ENCODE data around the gene FAM228B.

FAM228B gene

DNA sequence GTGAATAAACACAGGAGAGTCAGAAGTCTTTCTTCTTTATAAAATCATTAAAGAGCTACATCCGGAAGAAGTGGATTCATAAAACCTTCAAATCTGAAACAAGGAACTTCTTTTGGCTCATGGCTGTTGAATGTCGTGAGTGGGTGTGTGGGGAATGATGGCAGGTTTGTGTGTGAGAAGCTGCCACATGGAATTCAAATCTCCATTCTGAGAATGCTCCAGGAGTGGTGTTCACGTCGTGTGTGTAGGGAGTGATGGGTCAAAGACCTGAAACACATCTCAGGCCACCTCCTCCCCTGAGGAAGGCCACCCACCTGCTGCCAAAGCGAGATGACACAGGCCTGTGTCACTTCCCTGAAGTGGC, 80.5 kb downstream of the FAM228B start:
- no peak for DNase-seq (ENCODE audit: low read depth in 2 of 2)

DNA sequence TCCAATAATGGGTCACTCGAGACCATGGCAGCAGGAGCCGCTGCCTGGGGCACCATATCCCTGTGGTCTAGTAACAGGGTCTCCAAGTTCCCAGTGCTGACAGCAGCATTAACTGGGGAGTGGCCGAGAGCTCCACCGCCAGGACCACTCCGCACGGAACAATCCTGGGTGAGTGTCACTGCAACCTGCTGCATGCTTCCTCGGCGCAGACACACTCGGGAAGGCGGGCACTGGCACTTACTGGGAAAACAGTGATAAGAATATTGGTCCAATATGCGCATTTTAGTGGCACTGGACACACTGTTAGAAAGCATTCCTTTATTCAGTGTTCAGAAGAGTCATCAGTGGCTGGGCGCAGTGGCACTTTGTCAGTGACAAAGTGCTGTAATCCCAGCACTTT, 81.2 kb downstream of the FAM228B start:
- DNase-seq (ENCODE audit: low read depth in 2 of 2): no peak

DNA sequence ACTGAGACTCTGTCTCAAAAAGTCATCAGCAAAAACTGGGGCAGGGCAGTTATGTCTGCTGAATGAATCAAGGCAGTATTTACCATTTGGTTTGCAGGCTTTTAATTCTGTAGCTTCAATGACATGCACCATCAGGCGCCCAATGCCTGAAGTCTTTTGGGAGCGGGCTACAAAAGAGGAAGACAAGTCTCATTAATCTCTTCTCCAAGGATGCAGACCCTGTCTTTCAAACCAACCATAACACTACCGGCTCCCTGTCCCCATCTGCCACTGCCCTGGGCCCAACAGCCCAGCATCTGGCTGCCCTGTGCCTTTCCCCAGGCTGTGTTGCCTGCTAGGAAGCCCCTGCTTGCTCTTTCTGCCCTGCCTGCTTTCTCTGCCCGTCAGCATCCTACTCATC, 81.9 kb downstream of the FAM228B start:
- DNase-seq (ENCODE audit: low read depth in 2 of 2): no peak

DNA sequence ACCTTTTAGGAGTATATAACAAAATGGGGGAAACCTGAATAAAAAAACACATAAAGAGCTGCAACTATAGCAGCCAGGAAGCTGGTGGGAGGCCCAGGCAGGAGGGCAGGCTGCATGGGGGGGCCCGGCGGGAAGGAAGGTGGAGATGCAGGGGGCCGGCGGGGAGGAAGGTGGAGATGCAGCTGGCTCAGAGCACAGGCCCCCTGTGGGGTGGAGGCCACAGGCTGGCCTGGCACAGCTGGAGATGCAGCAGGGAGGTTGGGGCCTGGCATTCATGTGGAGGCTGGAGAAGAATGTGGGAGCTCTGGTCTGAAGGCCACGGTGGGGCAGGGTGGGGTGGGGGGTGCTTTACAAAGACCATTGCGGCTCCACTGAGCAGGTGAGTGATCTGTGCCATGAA, 83.0 kb downstream of the FAM228B start:
- DNase-seq (ENCODE audit: low read depth in 2 of 2): no peak

DNA sequence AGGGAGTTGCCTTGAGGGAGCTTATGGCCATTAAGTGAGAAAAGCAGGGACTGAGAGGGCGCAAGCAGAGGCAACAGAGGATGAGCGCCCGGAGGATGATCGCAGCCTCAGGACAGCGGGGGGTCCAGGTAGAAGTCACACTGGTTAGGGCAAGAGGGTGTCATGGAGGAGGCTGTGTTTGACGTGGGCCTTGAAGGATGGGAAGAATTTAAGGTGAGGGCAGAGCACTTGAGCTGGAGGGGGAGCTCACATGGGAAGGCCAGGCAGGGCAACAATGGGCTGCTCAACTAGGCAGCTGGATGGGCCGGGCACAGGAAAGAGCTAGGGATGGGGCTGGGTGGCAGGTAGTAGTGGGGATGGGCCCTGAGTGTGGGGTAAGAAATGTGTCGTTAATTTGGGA, 83.4 kb downstream of the FAM228B start:
- DNase-seq (ENCODE audit: low read depth in 2 of 2): no peak

DNA sequence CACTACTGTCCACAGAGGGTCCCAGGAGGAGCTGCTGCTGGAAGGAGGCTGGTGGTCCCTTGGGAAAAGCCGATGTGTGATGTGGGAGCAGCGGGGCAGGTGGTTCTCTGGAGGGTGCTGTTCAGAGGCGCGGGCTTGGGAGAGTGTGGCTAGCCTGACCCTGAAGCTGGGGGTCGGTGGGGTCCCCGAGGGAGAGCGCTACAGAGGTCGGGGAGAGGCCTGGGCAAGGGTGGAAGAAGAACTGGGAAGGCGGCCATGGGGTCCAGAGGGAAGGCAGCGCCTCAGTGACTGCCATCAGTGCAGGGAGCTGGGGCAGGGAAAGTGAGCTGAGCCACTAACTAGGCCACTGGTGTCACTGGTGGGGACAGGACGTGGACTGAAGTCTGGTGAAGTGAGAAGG, 84.1 kb downstream of the FAM228B start:
- no peak for DNase-seq (ENCODE audit: low read depth in 2 of 2)

- DNase-seq (ENCODE audit: low read depth in 2 of 2): no peak
These were observed 85.2 kb downstream of the FAM228B start for GRCh38 chr2:24208490-24208889.

- no peak for DNase-seq (ENCODE audit: low read depth in 2 of 2)
These were observed 86.3 kb downstream of the FAM228B start for GRCh38 chr2:24209389-24210105.

- DNase-seq (ENCODE audit: low read depth in 2 of 2): no peak
These were observed 86.8 kb downstream of the FAM228B start for GRCh38 chr2:24210106-24210455.

DNA sequence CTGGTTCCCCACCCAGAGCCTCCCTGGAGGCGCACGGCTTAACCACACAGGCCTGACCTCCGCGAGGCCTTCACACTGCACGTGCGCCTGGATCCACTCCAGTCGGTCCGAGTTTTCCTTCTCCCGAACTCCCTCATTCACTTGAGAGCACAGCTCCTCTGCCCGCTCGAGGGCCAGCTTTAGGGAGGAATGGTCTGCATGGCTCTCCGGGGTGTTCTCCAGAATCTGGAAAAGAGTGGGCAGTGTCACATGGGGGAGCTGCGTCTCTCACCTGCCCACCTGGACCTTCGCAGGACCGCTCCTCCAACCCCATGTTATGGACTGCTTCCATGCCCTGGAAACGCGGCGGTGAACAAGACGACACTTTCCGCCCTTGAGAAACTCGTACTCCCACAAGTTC, 87.5 kb downstream of the FAM228B start:
- DNase-seq (ENCODE audit: low read depth in 2 of 2): no peak

GRCh38 chr2:24211408-24211807, 88.1 kb downstream of the FAM228B start:
- no peak for DNase-seq (ENCODE audit: low read depth in 2 of 2)

- no peak for DNase-seq (ENCODE audit: low read depth in 2 of 2)
These were observed 91.6 kb downstream of the FAM228B start for GRCh38 chr2:24214880-24215279.
